Measurements from ENCODE around the gene MXRA5. TPM values are rescaled to one million over a fixed set of nuclear protein-coding genes. Genes with fewer than 3 reads are reported as not detected.

Gene MXRA5, protein sequence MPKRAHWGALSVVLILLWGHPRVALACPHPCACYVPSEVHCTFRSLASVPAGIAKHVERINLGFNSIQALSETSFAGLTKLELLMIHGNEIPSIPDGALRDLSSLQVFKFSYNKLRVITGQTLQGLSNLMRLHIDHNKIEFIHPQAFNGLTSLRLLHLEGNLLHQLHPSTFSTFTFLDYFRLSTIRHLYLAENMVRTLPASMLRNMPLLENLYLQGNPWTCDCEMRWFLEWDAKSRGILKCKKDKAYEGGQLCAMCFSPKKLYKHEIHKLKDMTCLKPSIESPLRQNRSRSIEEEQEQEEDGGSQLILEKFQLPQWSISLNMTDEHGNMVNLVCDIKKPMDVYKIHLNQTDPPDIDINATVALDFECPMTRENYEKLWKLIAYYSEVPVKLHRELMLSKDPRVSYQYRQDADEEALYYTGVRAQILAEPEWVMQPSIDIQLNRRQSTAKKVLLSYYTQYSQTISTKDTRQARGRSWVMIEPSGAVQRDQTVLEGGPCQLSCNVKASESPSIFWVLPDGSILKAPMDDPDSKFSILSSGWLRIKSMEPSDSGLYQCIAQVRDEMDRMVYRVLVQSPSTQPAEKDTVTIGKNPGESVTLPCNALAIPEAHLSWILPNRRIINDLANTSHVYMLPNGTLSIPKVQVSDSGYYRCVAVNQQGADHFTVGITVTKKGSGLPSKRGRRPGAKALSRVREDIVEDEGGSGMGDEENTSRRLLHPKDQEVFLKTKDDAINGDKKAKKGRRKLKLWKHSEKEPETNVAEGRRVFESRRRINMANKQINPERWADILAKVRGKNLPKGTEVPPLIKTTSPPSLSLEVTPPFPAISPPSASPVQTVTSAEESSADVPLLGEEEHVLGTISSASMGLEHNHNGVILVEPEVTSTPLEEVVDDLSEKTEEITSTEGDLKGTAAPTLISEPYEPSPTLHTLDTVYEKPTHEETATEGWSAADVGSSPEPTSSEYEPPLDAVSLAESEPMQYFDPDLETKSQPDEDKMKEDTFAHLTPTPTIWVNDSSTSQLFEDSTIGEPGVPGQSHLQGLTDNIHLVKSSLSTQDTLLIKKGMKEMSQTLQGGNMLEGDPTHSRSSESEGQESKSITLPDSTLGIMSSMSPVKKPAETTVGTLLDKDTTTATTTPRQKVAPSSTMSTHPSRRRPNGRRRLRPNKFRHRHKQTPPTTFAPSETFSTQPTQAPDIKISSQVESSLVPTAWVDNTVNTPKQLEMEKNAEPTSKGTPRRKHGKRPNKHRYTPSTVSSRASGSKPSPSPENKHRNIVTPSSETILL (N-terminal part only)
- total RNA-seq (2013; cell fraction: nucleolus; rRNA removed), result not detected in 2 replicates
- total RNA-seq (2014; rRNA removed), result not detected in 2 replicates
- total RNA-seq (2014; rRNA removed; fragmentation: Illumina TruSeq; extraction: Trizol), result not detected in 2 replicates
- 0.03 TPM in 2 replicates for total RNA-seq (2021)
- polyA plus RNA-seq (2011; ENCODE audit: low read depth), result not detected
- not detected in 2 replicates for polyA plus RNA-seq (2011; rRNA removed)
- not detected in 2 replicates for polyA plus RNA-seq (2011; cell fraction: cytosol; rRNA removed)
- not detected in 2 replicates for polyA plus RNA-seq (2011; cell fraction: nucleus; rRNA removed)
- not detected in 2 replicates for polyA plus RNA-seq (2012)
- not detected in 2 replicates for polyA plus RNA-seq (2014; fragmentation: Illumina TruSeq; extraction: Trizol)
- not detected for polyA plus RNA-seq (2014; fragmentation: Nextera tagmentation; extraction: Ambion mirVana)
- not detected in 2 replicates for polyA plus RNA-seq (2014; rRNA removed)
- polyA plus RNA-seq (2016; fragmentation: Nextera tagmentation; extraction: Ambion mirVana), result under 1 TPM in 1 of 2 experiments, not detected in 1; 0.01 TPM
- polyA minus RNA-seq (2011; rRNA and poly(A)+ RNA removed), result not detected in 2 replicates
- not detected in 2 replicates for polyA minus RNA-seq (2011; cell fraction: cytosol; rRNA and poly(A)+ RNA removed)
- not detected in 2 replicates for polyA minus RNA-seq (2011; cell fraction: nucleus; rRNA and poly(A)+ RNA removed)
- not detected for Bru-seq, nascent RNA
- percentile 5 among the genes with signal in this experiment for BruChase-seq, experiment 1, labeled RNA remaining after a 6-hour chase
- percentile 2 among the genes with signal in this experiment for BruChase-seq, experiment 2, labeled RNA remaining after a 2-hour chase
- long read RNA-seq, experiment 1, result 0 reads
- long read RNA-seq, experiment 2, result 0 reads

DNA sequence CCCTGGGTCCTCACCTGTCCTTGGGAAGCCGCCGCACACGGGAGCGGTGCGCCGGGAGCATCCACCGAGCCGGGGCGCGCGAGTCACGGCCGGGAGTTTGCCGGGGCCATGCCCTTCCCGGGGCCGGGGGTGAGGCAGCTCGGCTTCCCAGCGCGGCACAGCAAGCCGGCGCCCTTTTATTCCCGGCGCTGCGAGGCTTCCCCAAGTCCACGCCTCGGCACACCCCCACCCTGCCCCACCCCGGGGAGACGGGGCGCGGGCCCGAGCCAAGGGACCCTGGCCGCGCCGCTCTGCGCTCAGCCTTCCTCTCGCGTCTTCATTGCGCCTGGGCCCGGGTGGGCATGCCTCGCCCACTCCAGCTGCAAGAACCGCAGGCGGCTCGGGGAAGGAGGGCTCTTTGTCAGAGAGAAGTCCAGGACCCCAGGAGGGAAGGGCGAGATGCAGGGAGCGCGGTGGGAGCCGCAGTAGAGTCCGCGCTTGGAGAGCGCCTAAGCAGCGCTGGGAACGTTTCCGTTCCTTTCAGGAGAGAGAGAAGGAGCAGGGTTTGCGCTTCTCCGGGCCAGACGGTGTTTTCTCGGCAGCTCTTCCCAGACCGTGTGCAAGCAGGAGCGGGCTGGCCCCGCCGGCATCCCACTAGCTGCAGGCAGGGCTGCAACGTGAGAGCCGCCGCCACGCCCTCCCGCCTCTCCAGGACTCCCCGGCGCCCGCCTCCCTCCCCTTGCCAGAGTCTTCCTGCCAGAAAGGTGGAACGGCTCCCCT is at the start of gene MXRA5:
MXRA5 (minus strand) TSS at position 152 of the 759 bp plus-strand sequence. CDS start 2,819 bp downstream, outside the sequence.
- ChIA-PET RAD21 (ENCODE audit: unreplicated experiment) (no interaction called here), CTCF (no interaction called here), POLR2A (no interaction called here), SMC1A (ENCODE audit: uncharacterized antibody, unreplicated experiment) (no interaction called here)
- BruUV-seq (replicated peaks), result no TSS peak
- DNase-seq (ENCODE audit: low read depth, low spot score), result no peak
- intact Hi-C loops (cut with micrococcal nuclease; ENCODE audit: unreplicated experiment) (no loop called here), in situ Hi-C loops (cut with MboI) (no loop called here)
- no peak within 1 kb of the TSS for H2AFZ ChIP-seq (ENCODE audit: control insufficient read depth, low read depth, low read length)
- no peaks in the 10 kb centered on the region for H3K79me2 ChIP-seq (ENCODE audit: control insufficient read depth, insufficient read depth, low read length)
- H3K27ac ChIP-seq (ENCODE audit: control insufficient read depth, insufficient read depth), result no peak within 1 kb of the TSS
- no peak within 1 kb of the TSS for H3K9ac ChIP-seq (ENCODE audit: control insufficient read depth, insufficient read depth, low read length)
- H3K9me3 ChIP-seq (replicated peaks; ENCODE audit: control insufficient read depth, insufficient read depth, low read length), result no peaks in the 10 kb centered on the region; the same call in 2 of the 3 replicates
- H3K36me3 ChIP-seq (ENCODE audit: control insufficient read depth in 2 of 2, insufficient read depth in 2 of 2, low read length in 1 of 2), result no peaks in the 10 kb centered on the region
- H4K20me1 ChIP-seq (ENCODE audit: control insufficient read depth, insufficient read depth), result no peaks in the 10 kb centered on the region
- H3K27me3 ChIP-seq (replicated peaks in 1 of 2; ENCODE audit: control insufficient read depth in 2 of 2, insufficient read depth in 2 of 2, low read length in 1 of 2), result no peaks in the 10 kb centered on the region
- no peak for ATAC-seq
- H3K4me3 ChIP-seq, result no peak within 1 kb of the TSS
- TF ChIP-seq ATF7 (IDR thresholded peaks at IDR 0.05; ENCODE audit: low read depth), result no peak
- no peak for TF ChIP-seq JUNB (IDR thresholded peaks at IDR 0.05)
- no peaks in the 10 kb centered on the region for H3K4me1 ChIP-seq (ENCODE audit: control insufficient read depth, insufficient read depth, low read length)
- WGBS (ENCODE audit: insufficient coverage, insufficient replicate concordance, low lambda C conversion rate, missing lambda C conversion rate), result 52% methylated on average over 26 of the region's 70 CpGs
- no peak within 1 kb of the TSS for H3K4me2 ChIP-seq (ENCODE audit: control insufficient read depth, insufficient read depth)
- FAIRE-seq, result no peak
